ENCODE measurements around the gene GPR39. TPM values are rescaled to one million over a fixed set of nuclear protein-coding genes. Genes with fewer than 3 reads are reported as not detected.

The GPR39 gene
- total RNA-seq, 2 experiments from 2014 or later: 0.13 TPM; not detected in 1

DNA sequence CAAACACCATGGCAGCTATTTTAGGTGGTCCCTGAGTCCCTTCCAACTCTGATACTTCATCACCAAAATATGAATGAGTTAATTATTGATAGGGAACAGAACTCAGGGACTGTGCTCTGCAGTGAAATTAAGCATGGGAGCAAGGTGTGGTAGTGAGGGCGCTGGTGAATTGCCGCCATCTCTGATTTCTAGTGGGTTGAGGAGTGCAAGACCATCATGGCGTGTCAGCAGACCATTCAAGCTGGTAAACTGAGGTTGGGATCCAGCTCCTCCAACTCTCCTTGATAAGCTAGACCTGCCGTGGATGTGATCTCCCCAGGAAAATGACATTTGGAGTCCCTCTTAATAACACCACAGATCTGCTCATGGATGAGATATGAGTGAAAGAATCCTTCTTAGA lies 183.0 kb downstream of the GPR39 start:
- H3K36me3 ChIP-seq (ENCODE audit: insufficient read depth, low read length): no peaks in the 10 kb centered on the region
- CTCF ChIA-PET (ENCODE audit: unreplicated experiment): no interaction called here
- no peak for TF ChIP-seq CTCF (conservative IDR thresholded peaks at IDR 0.05; ENCODE audit: low read length)
- TF ChIP-seq EZH2phosphoT487 (IDR thresholded peaks at IDR 0.05; ENCODE audit: borderline replicate concordance, low read depth, low read length): no peak
- POLR2A ChIA-PET: no interaction called here
- no peaks in the 10 kb centered on the region for H3K4me1 ChIP-seq (ENCODE audit: insufficient read depth, low read length, poor library complexity, severe bottlenecking)
- no peak overlapping the region for H3K4me3 ChIP-seq (ENCODE audit: low read depth, low read length, poor library complexity, severe bottlenecking)
- no peak overlapping the region for H3K4me2 ChIP-seq (ENCODE audit: low read length)
- H3K79me2 ChIP-seq (ENCODE audit: insufficient read depth, low read depth, low read length): no peaks in the 10 kb centered on the region
- intact Hi-C loops (cut with micrococcal nuclease; ENCODE audit: unreplicated experiment): no loop called here
- DNase-seq (ENCODE audit: low spot score): no peak
- no peak overlapping the region for H2AFZ ChIP-seq (ENCODE audit: low read length)
- BruUV-seq (replicated peaks): no TSS peak
- no peaks in the 10 kb centered on the region for H4K20me1 ChIP-seq (ENCODE audit: insufficient read depth, low read length)
- no peaks in the 10 kb centered on the region for H3K9me2 ChIP-seq (ENCODE audit: insufficient read depth, low read length)
- H3K27ac ChIP-seq (ENCODE audit: low read depth, low read length, poor library complexity, severe bottlenecking): no peak overlapping the region
- no peaks in the 10 kb centered on the region for H3K9me3 ChIP-seq (ENCODE audit: low read length)

DNA sequence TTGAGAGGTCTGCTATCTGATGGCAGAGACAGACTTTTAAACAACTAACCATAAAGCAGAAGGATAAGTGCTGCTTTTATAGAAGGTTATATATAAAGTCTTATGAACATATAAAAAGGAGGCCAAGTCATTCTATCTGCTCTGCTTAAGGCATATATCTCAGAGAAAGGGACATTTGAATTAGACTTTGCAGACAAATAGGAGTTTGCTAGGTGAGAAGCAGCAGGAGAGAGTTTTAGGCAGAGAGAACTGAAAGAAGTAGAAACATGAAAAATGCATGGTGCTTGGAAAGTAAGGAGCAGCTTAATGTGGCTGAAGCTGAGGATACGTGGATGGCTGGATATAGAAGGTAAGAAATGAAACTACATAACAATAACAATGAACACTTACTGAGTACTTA lies 188.0 kb downstream of the GPR39 start:
- TF ChIP-seq EZH2phosphoT487 (IDR thresholded peaks at IDR 0.05; ENCODE audit: borderline replicate concordance, low read depth, low read length) (no peak), CTCF (conservative IDR thresholded peaks at IDR 0.05; ENCODE audit: low read length) (no peak)
- BruUV-seq (replicated peaks): no TSS peak
- POLR2A ChIA-PET: no interaction called here
- no peaks in the 10 kb centered on the region for H3K9me3 ChIP-seq (ENCODE audit: low read length)
- no peaks in the 10 kb centered on the region for H3K79me2 ChIP-seq (ENCODE audit: insufficient read depth, low read depth, low read length)
- CTCF ChIA-PET (ENCODE audit: unreplicated experiment): no interaction called here
- H3K9me2 ChIP-seq (ENCODE audit: insufficient read depth, low read length): no peaks in the 10 kb centered on the region
- no peak overlapping the region for H3K4me3 ChIP-seq (ENCODE audit: low read depth, low read length, poor library complexity, severe bottlenecking)
- no peaks in the 10 kb centered on the region for H3K4me1 ChIP-seq (ENCODE audit: insufficient read depth, low read length, poor library complexity, severe bottlenecking)
- intact Hi-C loops (cut with micrococcal nuclease; ENCODE audit: unreplicated experiment): no loop called here
- DNase-seq (ENCODE audit: low spot score): no peak
- no peak overlapping the region for H3K27ac ChIP-seq (ENCODE audit: low read depth, low read length, poor library complexity, severe bottlenecking)
- H4K20me1 ChIP-seq (ENCODE audit: insufficient read depth, low read length): no peaks in the 10 kb centered on the region
- no peak overlapping the region for H3K4me2 ChIP-seq (ENCODE audit: low read length)
- H2AFZ ChIP-seq (ENCODE audit: low read length): no peak overlapping the region
- no peaks in the 10 kb centered on the region for H3K36me3 ChIP-seq (ENCODE audit: insufficient read depth, low read length)

DNA sequence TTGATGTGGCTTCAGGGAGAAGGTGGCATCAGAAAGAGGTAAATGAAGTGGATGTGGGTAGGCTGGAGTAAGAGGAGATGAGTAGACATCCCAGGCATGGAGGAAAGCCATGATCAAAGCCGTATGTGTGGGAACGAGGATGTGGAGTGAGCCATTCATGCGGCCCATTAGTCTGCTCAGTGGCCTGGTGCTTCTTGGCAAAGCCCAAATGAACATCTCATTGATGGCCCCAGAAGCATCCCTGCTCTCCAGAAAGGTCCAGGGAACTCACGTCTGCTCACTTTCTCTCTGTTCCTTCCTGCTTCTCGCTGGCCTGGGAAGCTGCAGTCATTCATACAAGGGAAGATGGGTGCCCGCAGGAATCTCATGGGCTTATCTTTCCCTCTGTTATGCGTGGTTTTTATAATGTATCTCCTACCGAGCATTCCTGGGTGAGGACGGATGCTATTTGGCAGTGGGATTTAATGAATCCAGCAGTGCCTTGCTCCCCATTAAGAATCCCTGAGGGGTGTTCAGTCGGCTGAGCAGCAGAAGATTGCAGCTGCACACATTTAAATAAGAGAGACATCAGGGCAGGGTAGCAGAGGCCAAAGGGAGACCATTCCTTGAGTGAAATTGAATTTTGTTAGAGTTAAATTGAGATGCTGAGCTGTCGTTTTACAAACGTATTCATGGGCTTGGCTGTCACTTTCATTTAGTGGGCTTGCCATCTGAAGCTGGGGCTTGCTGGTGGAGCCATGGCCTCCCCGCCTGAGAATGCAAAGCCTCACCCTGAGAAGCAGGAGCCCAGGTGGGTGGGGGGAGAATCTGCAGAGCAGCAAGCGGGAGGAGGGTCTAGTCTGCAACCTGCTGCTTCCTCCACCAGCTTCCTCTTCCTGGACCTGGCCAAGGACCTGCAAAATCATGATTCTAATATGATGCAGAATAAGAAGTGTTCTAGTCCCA lies 188.9 kb downstream of the GPR39 start:
- Histone ChIP-seq H3K27ac (ENCODE audit: low read depth, low read length, poor library complexity, severe bottlenecking) (no peak overlapping the region), H3K9me2 (ENCODE audit: insufficient read depth, low read length) (no peaks in the 10 kb centered on the region), H3K9me3 (ENCODE audit: low read length) (no peaks in the 10 kb centered on the region), H3K36me3 (ENCODE audit: insufficient read depth, low read length) (no peaks in the 10 kb centered on the region), H4K20me1 (ENCODE audit: insufficient read depth, low read length) (no peaks in the 10 kb centered on the region), H3K79me2 (ENCODE audit: insufficient read depth, low read depth, low read length) (no peaks in the 10 kb centered on the region), H2AFZ (ENCODE audit: low read length) (no peak overlapping the region), H3K4me1 (ENCODE audit: insufficient read depth, low read length, poor library complexity, severe bottlenecking) (no peaks in the 10 kb centered on the region), H3K4me2 (ENCODE audit: low read length) (no peak overlapping the region), H3K4me3 (ENCODE audit: low read depth, low read length, poor library complexity, severe bottlenecking) (no peak overlapping the region)
- intact Hi-C loops (cut with micrococcal nuclease; ENCODE audit: unreplicated experiment): no loop called here
- POLR2A ChIA-PET: interaction anchor here (1.1 kb wide), 1 partner anchor 14 kb away, joined by 3 read pairs; no protein-coding TSS in a partner anchor
- TF ChIP-seq EZH2phosphoT487 (IDR thresholded peaks at IDR 0.05; ENCODE audit: borderline replicate concordance, low read depth, low read length) (no peak), CTCF (conservative IDR thresholded peaks at IDR 0.05; ENCODE audit: low read length) (no peak)
- BruUV-seq (replicated peaks): no TSS peak
- CTCF ChIA-PET (ENCODE audit: unreplicated experiment): no interaction called here
- DNase-seq (ENCODE audit: low spot score): peak; percentile 8
